T-helper 2 cell treated with Interferon-gamma antibody and Interleukin-4, amounts not matched to agents 100 ng/mL and 5 ng/mL, for 36 hours (primary cell): ENCODE measurements around the gene MPL. TPM values are rescaled to one million over a fixed set of nuclear protein-coding genes. Genes with fewer than 3 reads are reported as not detected.

Experiments used
- intact Hi-C: fragments of 100-400 bp; cut with micrococcal nuclease; formaldehyde crosslinking; loops from one replicate; pipeline ENCODE4 v1.15.1; 2023
- total RNA-seq: library from RNA; stranded (reverse); gene quantifications from 2 replicates; pipeline ENCODE4 v1.2.3, GENCODE V29; 2022

MPL gene
- total RNA-seq, 1 donor from 2014 or later, result not detected

DNA sequence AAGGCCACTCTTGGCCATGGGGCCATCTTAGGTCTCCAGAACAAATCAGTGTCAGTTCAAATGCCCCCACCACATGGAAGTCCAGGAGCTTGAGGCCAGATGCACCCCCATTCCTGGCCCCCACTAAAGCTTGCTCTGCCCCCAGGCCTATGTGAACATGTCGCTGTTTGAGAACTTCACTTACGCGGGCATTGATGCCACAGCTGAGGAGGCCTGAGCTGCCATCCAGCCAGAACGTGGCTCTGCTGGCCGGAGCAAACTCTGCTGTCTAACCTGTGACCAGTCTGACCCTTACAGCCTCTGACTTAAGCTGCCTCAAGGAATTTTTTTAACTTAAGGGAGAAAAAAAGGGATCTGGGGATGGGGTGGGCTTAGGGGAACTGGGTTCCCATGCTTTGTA lies 15.1 kb upstream of the MPL start:
- intact Hi-C loops, result no loop called here

- intact Hi-C loops, result no loop called here
These were observed 12.8 kb upstream of the MPL start for GRCh38 chr1:43324810-43325209.

GRCh38 chr1:43325381-43325780 lies 12.2 kb upstream of the MPL start:
- intact Hi-C loops, result no loop called here

GRCh38 chr1:43327549-43328292 lies 9.9 kb upstream of the MPL start:
- intact Hi-C loops, result no loop called here

GRCh38 chr1:43329995-43330751 lies 7.4 kb upstream of the MPL start:
- intact Hi-C loops, result no loop called here

DNA sequence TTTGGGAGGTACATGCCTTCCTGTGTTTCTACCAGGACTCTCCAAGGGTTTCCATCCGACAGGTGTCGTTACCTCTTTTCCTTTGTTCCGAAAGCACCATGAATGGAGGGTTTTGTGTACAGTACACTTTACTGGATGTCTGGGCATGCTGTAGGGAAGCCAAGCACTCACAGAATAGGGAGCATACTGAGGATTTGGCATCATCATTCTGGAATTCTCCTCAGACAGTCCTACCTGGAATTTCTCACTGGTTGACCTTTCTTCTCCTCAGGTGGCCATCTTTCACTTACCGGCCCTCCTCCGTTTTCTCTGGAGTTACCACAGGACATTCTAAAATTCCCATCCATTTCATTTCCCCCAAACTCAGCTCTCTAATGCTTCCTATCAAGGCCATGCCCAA lies 5.9 kb upstream of the MPL start:
- intact Hi-C loops, result no loop called here

DNA sequence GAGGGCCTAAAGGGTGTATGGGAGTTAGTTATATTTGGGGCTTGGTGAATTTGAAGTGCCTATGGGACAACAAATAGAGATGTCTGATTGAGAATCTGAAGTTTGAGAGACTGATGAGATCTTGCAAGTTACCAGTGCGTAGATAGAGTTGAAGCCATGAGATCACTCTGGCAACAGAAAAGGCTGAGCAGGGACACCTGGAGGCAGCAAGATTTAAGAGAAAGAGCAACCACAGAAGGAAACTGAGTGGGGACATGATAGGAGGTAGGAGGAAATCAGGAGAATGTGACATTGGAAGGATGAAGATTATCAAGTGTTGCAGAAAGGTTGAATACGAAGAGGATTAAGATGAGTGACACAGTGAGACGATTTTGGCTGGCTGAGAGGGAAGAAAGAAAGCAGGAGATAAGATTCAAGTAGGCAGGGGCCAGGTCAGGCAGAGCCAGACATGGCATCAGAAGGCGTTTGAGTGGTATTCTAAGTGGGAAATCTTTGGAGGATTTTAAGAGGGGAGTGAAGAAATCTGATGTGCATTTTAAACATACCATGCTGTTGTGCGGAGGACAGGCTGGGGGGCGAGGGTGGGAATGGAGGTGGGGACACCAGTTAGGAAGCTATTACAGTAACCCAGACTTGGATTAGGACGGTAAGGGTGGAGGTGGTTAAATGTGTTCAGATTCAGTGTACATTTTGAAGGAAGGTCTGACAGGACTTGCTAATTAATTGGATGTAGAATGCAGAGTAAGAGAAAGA lies 3.0 kb upstream of the MPL start:
- intact Hi-C loops, result no loop called here

DNA sequence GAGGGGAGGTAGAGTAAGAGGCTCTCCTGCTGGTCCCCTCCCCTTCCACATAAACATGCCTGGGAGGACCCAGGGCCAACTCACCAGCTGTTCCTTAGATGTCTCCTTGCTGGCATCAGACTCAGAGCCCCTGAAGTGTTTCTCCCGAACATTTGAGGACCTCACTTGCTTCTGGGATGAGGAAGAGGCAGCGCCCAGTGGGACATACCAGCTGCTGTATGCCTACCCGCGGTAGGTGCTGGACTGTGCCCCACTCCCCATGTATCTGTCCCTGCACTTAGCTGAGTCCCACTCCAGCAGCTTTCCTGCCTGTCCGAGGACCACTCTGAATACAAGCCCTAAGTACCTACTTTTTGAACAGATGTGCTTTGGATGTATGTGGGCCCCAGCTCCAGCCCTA lies 383 bp downstream of the MPL start:
- intact Hi-C loops, result no loop called here

DNA sequence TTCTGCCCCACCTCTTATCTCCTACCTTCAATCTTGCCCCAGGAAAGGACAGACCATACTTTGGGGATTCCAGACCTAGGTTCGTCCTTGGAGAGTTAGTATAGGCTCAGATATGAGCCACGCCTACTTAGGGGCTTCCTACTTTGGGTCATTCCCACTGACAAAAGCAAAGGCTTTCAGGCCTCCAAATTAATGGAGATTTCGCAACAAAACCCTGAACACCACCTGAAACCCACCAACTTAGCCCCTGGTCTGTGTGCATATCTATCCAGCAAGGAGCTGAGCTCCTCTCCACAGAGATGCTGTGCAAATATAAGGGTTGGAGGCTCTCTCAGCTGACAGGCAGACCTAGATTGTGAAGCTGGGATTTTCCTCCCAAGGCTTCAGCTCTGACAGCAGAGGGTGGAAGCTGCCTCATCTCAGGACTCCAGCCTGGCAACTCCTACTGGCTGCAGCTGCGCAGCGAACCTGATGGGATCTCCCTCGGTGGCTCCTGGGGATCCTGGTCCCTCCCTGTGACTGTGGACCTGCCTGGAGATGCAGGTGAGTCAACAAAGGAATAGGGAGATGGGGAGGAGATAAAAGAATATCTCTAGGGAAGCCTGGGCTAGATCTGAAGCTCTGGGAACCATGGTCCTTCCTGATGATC lies 2.1 kb downstream of the MPL start:
- intact Hi-C loops, result no loop called here

- intact Hi-C loops, result no loop called here
These were observed 2.9 kb downstream of the MPL start for GRCh38 chr1:43340559-43340958.

GRCh38 chr1:43344267-43344850 lies 6.7 kb downstream of the MPL start:
- intact Hi-C loops, result no loop called here

DNA sequence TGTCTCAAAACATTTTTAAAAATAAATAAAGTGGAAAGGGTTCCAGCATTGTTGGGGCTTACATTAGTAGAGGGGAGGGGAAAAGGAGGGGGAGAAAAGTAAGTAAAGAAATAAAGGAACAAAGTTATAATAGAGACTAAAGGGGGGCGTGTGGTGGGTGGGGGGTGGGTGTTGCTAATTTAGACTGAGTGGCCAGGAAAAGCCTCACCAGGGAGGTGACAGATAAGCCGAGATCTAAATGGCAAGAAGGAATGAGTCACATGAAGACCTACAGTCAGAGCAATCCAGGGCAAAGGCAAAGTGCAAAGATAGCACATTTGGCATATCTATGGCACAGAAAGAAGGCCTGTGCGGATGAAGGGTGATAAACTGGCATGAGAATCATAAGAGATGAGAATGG lies 7.5 kb downstream of the MPL start:
- intact Hi-C loops, result no loop called here

DNA sequence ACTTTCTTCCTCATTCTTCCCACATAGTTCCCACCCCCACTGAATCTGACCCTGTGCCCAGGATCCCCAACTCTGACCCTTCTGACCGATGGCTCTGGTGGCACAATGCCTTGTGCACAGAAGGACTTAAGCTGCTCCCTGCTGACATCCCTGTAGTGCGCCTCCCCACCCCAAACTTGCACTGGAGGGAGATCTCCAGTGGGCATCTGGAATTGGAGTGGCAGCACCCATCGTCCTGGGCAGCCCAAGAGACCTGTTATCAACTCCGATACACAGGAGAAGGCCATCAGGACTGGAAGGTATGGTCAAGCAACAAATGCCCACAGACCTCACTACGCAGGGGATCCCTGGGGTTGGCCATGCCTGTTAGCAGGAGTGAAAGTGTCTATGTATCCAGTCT lies 9.0 kb downstream of the MPL start:
- intact Hi-C loops, result no loop called here

- intact Hi-C loops, result no loop called here
These were observed 10.8 kb downstream of the MPL start for GRCh38 chr1:43348343-43348808.

- intact Hi-C loops, result no loop called here
These were observed 11.4 kb downstream of the MPL start for GRCh38 chr1:43348809-43349593.

DNA sequence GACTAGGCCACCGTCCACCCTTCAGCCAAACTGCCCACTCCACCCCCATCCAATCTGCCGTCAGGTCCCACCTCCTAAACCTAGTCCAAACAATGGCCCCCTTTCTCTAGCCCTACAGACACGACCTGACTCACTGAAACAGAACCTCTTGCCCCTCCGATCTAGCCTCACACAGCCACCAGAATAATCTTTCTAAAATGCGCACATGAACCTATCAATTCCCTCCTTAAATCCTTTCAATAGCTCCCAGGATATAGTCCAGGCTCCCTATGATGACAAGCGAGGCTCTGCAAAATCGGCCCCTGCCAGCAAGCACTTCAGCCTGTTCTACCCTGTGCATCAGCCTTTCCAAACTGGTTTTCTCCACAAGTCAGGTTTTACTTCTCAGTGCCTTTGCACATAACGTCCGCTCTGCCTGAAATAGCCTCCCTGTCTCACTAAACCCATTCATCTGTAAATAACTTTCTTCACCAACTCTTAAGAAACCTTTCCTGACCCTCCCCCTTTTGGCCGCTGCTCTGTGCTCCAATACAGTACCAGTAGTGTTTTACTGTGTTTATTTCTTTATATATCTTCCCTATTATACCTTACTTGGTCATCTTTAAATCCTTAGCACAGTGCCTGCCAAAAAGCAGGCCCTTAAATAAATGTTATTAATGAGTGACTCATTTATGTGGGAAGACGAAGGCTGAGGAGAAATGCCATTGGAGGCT lies 12.1 kb downstream of the MPL start:
- intact Hi-C loops, result no loop called here

GRCh38 chr1:43350976-43351375 lies 13.4 kb downstream of the MPL start:
- intact Hi-C loops, result no loop called here

GRCh38 chr1:43351421-43352350 lies 14.1 kb downstream of the MPL start:
- intact Hi-C loops, result no loop called here

- intact Hi-C loops, result no loop called here
These were observed 14.7 kb downstream of the MPL start for GRCh38 chr1:43352351-43352705.
